ENCODE results near the gene MINAR1. TPM values are rescaled to one million over a fixed set of nuclear protein-coding genes. Genes with fewer than 3 reads are reported as not detected.

Gene MINAR1
- polyA plus RNA-seq, 4 donors, result 0.97 to 1.4 (median 1.1) TPM

DNA sequence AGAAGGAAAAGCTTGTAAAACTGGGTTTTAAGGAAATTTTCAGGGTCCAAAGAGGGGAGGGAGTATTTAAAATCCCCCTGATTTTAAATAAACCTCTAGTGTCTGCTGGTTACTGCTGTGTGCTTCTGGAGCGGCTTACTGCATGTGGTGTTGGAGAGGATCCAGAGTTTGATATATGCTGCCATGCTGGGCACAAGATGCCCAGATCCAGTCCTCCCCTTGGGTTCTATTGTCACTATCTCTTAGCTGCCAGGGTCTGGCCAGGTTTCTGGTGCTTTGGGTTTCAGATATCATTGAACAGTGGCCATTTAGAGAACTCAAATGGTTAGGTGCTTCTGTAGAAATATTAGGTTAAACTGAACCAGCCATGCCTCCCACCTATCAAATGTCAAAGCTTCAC, 27.5 kb downstream of the MINAR1 start:
- DNase-seq (ENCODE audit: low read depth in 4 of 4, low spot score in 3 of 4), result no peak

DNA sequence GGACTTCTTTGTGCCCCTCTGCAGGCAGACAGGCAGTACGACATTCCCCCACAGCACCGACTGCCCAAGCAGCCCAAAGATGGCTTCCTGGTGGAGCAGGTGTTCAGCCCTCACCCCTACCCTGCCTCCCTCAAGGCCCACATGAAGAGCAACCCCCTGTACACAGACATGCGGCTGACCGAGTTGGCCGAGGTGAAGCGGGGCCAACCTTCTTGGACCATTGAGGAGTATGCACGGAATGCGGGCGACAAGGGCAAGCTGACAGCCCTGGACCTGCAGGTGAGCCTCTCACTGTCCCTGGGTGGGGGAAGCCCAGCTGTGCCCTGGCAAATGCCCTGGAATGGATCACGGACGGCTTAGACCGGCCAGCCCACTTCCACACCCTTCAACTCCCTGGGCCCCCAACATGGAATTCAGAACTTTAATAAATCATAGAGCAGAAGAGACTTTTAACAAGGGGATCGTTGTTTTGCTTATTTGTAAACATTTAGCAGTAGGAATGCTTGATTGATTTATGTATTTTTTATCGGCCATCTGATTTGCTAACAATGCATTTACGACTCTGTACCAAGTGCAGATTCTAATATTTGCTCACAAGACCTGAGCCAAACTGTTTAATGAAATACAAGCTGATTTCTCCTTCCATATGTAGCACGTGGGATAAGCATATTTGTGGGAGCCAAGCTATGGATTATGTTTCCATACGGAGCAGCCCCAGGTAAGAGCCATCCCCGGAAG, 31.1 kb downstream of the MINAR1 start:
- no peak for DNase-seq (ENCODE audit: low read depth in 4 of 4, low spot score in 3 of 4)

DNA sequence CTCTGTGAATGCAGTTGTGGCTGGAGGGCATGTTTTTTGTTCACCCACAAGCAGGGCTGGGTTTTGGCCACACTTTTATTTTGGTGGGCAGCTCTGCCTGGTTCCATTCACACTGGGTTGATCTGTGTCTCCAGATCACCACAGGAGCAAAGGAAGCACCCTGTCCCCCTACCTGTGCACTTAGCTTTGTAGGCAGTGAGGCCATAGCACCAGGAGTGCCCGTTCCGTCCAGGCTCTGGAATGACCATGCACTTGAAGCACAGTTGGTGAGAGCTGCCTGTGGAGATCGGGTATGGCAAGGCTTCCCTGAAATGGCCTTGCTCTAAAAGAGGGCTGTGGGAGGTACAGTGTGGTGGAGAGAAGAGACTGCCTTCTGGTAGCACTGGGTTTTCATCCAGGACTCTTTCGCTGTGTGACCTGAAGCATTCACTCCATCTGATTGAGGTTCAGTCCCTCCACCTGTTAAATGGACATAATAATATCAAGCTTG, 31.7 kb downstream of the MINAR1 start:
- no peak for DNase-seq (ENCODE audit: low read depth in 4 of 4, low spot score in 3 of 4)

DNA sequence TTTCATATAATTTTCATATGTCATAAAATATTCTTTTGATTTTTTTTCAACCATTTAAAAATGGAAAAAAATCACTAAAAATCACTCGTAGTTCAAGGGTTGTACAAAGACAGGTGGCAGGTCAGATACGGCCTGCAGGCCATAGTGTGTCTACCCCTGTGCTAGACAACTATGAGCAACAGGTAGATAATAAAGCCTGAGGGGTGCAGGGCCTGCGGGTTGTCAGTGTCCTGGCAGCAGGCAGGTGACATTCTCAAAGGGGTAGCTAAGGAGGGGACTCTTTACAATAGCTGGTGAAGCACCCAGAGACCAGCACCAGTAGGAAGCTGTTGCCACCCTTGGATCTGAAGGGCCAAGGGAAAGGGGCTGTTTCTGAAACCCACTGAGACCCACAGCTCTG, 34.4 kb downstream of the MINAR1 start:
- no peak for DNase-seq (ENCODE audit: low read depth in 4 of 4, low spot score in 3 of 4)

DNA sequence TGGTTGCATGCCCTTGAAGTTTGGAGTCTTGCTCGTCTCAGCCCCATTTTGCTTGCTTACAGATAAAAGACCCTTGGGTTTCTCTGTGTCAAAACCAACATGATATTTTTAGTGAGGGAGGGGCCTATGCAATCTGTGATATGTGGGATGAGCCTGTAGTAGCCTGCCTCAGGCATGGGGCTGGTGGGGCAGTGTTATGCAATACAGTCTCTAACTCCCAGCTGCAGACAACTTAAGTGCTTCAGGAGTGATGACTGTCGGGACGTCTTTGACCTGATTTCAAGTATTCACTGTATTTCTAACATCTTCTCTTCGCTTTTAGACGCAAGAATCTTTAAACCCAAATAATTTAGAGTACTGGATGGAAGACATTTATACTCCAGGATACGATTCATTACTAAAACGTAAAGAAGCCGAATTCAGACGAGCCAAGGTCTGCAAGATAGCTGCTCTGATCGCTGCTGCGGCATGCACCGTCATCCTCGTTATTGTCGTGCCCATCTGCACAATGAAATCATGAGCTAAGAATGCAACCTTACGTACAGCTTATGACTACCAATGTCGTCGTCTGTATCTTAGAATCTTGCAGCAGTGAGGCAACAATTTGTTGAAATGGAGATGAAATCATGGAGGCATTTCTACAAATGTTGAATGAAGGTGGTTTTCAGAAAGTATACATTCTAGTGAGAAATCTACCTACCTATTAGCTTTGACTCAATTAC, 35.9 kb downstream of the MINAR1 start:
- no peak for DNase-seq (ENCODE audit: low read depth in 4 of 4, low spot score in 3 of 4)

DNA sequence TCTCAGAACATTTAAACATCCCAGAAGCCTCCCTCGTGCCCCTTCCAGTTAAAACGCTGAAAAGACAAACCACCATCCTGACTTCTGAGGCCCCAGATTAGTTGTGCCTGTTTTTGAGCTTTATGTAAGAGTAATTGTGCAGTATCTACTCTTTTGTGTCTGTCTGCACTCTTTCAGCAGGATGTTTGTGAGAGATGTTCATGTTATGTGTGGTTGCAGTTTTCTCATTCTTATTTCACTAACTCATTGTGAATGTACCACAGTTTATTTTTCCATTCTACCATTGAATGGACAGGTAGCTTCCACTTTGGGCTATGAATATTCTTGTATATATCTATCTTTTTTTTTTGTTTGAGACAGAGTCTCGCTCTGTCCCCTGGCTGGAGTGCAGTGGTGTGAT, 40.3 kb downstream of the MINAR1 start:
- no peak for DNase-seq (ENCODE audit: low read depth in 4 of 4, low spot score in 3 of 4)

DNA sequence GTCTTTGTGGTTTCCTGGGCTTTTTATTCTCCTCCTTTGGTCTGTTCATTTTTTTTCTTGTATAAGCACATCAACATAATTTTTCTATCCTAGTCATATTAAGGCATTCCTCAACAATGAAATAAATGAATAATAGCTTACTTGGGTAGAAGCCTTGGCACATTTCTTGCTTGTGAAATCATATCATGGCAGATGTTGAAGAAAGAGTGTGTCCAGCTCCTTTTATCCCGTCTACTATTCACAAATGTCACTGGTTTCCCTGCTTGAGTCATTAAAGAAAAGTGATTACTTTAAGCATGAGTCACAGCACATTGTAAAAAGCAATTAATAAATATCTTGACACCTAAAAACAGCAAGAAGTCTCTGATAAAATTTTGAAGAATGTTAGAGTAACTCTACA, 42.1 kb downstream of the MINAR1 start:
- DNase-seq (ENCODE audit: low read depth in 4 of 4, low spot score in 3 of 4), result no peak

DNA sequence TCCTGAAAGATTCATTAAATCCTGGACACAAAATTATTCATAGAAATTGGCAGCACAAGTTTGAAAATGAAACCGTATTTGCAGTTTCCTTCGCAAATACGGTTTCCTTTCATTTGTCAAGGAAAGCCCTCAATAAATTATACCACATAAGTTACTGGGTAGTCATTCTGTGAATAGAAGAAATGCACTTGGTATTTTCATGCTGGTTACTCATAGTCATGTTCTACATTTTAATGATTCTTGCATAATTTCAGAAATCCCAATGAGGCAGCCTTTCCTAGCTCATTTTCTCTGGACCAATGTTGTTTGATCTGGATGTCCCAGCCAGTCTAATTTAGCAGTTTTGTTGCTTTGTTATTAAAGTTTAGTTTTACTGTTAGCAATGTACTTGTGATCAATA, 43.2 kb downstream of the MINAR1 start:
- no peak for DNase-seq (ENCODE audit: low read depth in 4 of 4, low spot score in 3 of 4)

DNA sequence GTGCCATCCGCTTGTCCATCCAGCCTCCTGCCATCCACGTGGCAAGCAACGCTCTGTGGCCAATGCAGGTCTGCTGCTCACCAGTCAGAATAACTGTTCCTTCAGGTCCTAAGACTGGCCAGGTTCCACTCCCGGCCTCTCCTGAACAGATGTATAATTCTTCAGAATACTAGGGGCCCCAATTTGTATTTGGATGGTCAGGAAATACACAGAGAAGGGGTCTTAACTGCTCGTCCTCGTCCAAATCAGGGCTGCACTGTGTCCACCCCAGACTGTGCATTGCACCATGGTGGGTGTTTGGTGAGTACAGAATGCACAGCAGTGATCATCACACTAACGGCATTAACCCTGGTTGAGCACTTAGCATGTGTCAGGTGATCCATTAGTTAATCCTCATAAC, 46.0 kb downstream of the MINAR1 start:
- DNase-seq (ENCODE audit: low read depth in 4 of 4, low spot score in 3 of 4), result no peak

DNA sequence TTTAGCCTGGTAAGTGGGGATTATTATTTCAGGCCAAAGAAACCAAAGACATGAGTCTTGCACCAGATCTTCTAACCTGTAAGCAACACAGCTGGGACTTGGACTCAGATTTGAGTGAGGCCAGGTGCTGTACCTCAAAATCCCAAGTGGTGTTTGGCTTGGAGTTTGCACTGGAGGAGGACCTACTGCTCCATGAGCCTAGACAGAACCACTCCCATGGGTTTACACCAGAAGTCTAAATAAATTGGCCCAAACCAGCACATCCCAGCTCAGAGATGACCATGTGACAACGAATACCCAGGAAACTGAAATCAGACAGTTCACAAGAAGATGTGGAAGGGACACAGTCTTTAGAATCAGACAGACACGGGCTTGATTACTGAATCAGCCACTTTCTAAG, 47.5 kb downstream of the MINAR1 start:
- no peak for DNase-seq (ENCODE audit: low read depth in 4 of 4, low spot score in 3 of 4)

DNA sequence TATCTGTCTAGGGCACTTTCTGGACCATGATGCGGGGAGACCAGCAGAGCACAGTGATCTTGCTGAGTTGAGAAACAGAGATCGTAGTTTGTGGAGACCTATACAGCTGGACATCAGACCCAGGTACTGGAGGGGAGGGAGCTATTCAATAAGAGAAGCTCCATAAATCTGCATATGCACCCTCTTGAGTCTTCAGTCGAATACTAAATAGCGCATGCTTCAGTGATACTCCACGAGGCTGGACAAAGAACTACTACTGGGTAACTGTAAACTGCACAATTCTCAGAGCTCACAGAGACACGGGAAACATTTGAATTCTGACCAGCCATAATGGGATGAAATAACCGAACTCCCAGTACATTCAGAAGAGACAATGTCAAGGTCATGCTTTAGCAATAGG, 49.7 kb downstream of the MINAR1 start:
- DNase-seq (ENCODE audit: low read depth in 4 of 4, low spot score in 3 of 4), result no peak

Other genes starting within 250 kb of the MINAR1 start
- under 1 TPM; 0.08 to 0.15 (median 0.09) TPM for gene ANKRD34C, start 149.6 kb upstream of the MINAR1 start, polyA plus RNA-seq (ENCODE audit: insufficient read length in 4 of 4)
- gene TMED3, start 121.2 kb upstream of the MINAR1 start, polyA plus RNA-seq (ENCODE audit: insufficient read length in 4 of 4), result 10 to 100 TPM; 62.6 to 71.5 (median 67.0) TPM

Measured in right renal pelvis (tissue), 4 donors.